IPS DF 6.9 (cell line): Measurements from ENCODE around the gene SZT2.
A peak's percentile ranks its signal among the peaks of the same experiment; 100 is the strongest.
"Not testable (repeated sequence)": the region's sequence is repeated elsewhere in the genome, so short reads cannot be mapped to it uniquely, and the experiment has no call there.

Source experiments
- DNase-seq: peaks from one replicate; pipeline ENCODE4 v3.0.0-alpha.2; 2013; ENCODE audit warnings: low read depth, low spot score
- H3K27ac ChIP-seq: one replicate; pipeline ENCODE4 v1.5.1; 2013; ENCODE audit warnings: low read length, control low read depth
- H3K27me3 ChIP-seq: 2 replicates; pipeline ENCODE4 v1.6.1; 2013; ENCODE audit warnings: mild to moderate bottlenecking, low read length; ENCODE audit not compliant: control insufficient read depth, insufficient read depth
- H3K36me3 ChIP-seq: 2 replicates; pipeline ENCODE4 v1.6.1; 2013; ENCODE audit warnings: low read length; ENCODE audit not compliant: control insufficient read depth, insufficient read depth
- H3K4me1 ChIP-seq: 2 replicates; pipeline ENCODE4 v1.6.1; 2013; ENCODE audit warnings: low read length; ENCODE audit not compliant: control insufficient read depth, insufficient read depth
- H3K4me3 ChIP-seq: 2 replicates; pipeline ENCODE4 v1.5.1; 2013; ENCODE audit warnings: mild to moderate bottlenecking, low read length
- H3K9me3 ChIP-seq: 2 replicates; pipeline ENCODE4 v1.6.1; 2013; ENCODE audit warnings: low read length, inconsistent platforms; ENCODE audit not compliant: control insufficient read depth, insufficient read depth
- WGBS: extraction: QIAGEN DNeasy Blood & Tissue Kit; methylation state at CpG from one replicate; pipeline ENCODE4 v1.1.7; 2013; ENCODE audit warnings: mixed read lengths, missing lambda C conversion rate; ENCODE audit not compliant: insufficient read length, insufficient coverage; 5-methylcytosine and 5-hydroxymethylcytosine counted together

The SZT2 gene

DNA sequence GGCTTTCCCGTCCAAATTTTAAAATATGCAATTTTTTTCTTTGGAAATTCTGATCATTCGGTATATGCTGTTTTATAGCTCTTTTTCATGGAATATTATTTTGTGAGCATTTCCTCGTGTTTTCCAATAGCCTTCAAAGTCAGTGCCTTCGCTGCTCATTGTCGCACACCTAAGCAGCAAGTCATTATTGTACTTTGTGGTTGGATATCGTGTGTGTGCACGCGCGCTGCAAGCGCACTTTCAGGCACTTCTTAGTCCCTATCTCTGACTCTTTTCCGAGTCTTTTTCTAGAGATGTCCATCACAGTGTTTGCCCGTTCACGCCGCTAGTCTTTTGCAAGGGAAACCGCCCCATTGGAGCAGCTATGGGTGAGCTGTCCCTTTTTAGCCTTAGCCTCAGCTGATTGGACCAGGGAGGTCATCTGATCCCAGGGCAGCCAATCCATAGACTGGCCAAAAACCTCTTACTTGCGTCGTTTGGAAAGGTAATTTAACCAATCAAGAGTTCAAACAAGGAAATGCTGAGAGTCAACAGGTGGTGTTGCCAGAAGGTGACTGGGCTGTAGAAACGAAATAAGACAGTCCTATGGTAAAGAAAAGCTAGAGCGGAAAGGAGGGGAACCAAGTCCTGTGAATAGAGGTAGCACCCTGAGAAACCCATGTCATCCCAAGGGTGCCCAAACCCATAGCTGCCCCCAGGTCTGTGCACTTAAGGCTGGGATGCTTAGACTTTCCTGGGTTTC is 64.7 kb downstream of the SZT2 start:
- no peak overlapping the region for H3K27ac ChIP-seq
- WGBS, result no CpG with 5 or more reads among the region's 19 CpGs

DNA sequence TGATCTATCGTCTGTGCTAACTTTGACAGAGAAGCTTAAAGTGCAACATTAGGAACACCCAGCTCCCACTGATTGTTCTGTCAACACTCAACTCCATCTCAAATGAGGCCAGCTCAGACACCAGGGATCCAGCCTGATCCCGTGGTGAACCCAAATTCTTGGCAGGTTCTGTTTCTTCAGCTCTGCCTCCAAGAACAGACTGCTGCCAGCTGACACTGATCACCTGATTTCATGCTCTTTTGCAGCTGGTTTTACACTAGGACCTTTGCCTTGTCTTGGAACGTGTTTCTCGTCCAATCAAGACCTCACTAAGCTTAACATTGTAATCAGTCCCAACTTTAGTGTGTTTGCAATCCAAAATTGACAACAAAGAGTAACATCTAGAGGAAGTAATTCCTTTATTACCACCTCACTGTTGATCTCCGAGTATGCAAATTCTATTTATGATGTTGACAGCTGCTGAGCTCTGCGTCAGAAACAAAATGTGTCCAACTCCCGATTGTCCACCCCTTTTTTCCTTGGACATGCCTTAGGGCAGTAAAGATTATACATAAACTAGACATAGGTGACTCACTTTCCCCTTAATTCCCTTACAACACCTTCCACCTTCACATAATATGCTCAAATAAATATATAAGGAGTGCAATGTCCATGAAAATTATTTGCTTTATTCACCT is 65.7 kb downstream of the SZT2 start:
- no peak overlapping the region for H3K4me3 ChIP-seq
- DNase-seq, result no peak
- H3K27me3 ChIP-seq, result no peaks in the 10 kb centered on the region
- H3K9me3 ChIP-seq, result no peaks in the 10 kb centered on the region
- peaks cover 2% of the 10 kb centered on the region; the same call in 1 of the 2 replicates for H3K4me1 ChIP-seq
- H3K27ac ChIP-seq, result no peak overlapping the region
- no CpG with 5 or more reads among the region's 7 CpGs for WGBS
- H3K36me3 ChIP-seq, result peaks cover 9% of the 10 kb centered on the region

More for the DNA sequence above, 64.7 kb downstream of the SZT2 start:
- Histone ChIP-seq H3K4me3 (peak overlapping the region; percentile 61; the same call in 1 of the 2 replicates), H3K9me3 (no peaks in the 10 kb centered on the region), H3K27me3 (no peaks in the 10 kb centered on the region), H3K36me3 (peaks cover 13% of the 10 kb centered on the region), H3K4me1 (peaks cover 2% of the 10 kb centered on the region; the same call in 1 of the 2 replicates)
- peak; percentile 88 for DNase-seq

DNA sequence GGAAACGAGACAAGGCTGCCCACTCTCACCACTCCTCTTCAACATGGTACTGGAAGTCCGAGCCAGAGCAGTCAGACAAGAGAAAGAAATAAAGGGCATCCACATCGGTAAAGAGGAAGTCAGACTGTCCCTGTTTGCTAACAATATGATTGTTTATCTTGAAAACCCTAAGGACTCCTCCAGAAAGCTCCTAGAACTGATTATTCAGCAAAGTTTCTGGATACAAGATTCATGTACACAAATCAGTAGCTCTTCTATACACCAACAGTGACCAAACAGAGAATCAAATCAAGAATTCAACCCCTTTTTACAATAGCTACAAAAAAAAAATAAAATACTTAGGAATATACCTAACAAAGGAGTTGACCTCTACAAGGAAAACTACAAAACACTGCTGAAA is 68.7 kb downstream of the SZT2 start:
- H3K36me3 ChIP-seq, result not testable (repeated sequence)
- no CpG with 5 or more reads among the region's 3 CpGs for WGBS

DNA sequence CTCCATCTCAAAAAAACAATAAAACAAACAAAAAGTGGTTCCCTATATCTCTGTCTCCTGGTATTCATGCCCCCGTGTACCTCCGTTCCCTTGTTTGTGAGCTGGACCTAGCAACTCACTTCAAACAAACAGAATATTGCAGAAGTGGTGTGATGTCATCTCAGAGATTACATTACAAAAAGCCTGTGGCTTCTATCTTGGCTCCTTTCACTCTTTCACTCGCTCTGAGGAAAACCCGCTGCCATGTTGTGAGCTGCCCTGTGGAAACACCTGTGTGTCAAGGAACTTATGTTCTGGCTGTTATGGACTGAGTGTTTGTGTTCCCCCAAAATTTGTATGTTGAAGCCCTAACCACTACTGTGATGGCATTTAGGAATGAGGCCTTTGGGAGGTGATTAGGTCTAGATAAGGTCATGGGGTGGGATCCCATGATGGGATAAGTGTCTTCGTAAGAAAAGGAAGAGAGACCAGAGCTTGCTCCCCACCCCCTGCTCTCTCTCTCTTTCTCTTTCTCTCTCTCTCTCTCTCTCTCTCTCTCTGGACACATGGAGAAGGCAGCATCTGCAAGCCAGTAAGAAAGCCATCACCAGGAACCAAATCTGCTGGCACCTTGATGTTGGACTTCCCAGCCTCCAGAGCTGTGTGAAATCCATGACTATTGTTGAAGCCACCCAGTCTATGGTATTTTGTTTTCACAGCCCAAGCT is 71.4 kb downstream of the SZT2 start:
- H3K27me3 ChIP-seq, result no peaks in the 10 kb centered on the region
- DNase-seq, result no peak
- H3K4me3 ChIP-seq, result no peak overlapping the region
- no CpG with 5 or more reads among the region's 5 CpGs for WGBS
- H3K36me3 ChIP-seq, result no peaks in the 10 kb centered on the region
- no peak overlapping the region for H3K27ac ChIP-seq
- no peaks in the 10 kb centered on the region for H3K9me3 ChIP-seq
- H3K4me1 ChIP-seq, result no peaks in the 10 kb centered on the region

More for the DNA sequence above, 68.7 kb downstream of the SZT2 start:
- not testable (repeated sequence) for H3K27ac ChIP-seq, H3K4me3 ChIP-seq, H3K4me1 ChIP-seq, H3K27me3 ChIP-seq, H3K9me3 ChIP-seq, DNase-seq

DNA sequence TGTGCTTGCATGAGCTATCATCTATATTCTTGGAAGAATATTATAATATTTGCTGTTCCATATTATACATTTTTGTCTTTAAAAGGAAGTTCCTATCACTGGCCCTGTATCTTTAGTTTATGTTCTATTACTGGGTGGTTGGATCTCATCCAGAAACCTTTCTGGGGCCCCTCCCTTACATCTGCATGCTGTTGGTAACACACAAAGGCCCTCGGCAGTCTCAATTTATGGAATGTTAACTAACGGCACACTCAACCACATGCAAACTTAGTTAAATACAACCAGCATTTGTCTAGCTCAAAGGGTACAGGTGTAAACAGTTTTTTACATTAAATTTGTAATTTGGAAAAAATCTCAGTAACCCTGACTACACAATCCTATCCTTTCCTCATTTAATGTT is 73.8 kb downstream of the SZT2 start:
- Histone ChIP-seq H3K4me3 (no peak overlapping the region), H3K9me3 (no peaks in the 10 kb centered on the region), H3K27ac (no peak overlapping the region), H3K36me3 (no peaks in the 10 kb centered on the region), H3K27me3 (no peaks in the 10 kb centered on the region), H3K4me1 (no peaks in the 10 kb centered on the region)
- no peak for DNase-seq
- WGBS, result no CpG with 5 or more reads among the region's 2 CpGs

DNA sequence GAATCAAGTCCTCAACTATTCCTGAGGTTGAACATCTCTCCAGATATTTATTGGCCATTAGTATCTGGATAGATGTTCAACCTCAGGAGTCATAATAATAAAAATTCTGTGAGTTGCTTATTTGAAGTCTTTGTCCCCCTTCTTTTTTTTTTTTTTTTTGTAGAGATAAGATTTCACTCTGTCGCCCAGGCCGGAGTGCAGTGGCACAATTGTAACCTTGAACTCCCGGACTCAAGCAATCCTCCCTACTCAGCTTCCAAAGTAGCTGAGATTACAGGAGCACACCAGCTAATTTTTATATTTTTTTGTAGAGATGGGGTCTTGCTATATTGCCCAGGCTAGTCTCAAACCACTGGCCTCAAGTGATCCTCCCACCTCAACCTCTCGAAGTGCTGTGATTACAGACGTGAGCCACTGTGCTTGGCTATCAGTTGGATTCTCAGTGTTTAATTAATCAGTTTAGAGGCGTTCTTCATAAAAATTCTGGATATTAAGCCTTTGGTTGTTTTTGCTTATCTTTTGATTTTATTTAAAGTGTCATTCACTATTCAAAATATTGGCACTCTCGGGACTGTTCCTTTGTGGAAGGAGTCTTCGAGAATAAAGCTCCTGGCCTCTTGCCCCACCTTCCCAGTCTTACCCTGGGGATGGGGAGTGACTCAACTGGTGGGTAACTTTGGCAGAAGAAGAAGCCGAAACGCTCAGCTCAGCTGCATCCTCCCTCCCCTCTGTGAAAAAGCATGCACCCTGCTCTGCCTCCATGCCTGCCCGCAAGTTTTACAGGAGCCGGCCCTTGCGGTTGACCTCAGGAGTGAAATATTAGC is 75.2 kb downstream of the SZT2 start:
- Histone ChIP-seq H3K9me3 (no peaks in the 10 kb centered on the region), H3K36me3 (no peaks in the 10 kb centered on the region), H3K27me3 (no peaks in the 10 kb centered on the region), H3K4me3 (no peak overlapping the region), H3K4me1 (no peaks in the 10 kb centered on the region), H3K27ac (no peak overlapping the region)
- no CpG with 5 or more reads among the region's 13 CpGs for WGBS
- DNase-seq, result no peak

DNA sequence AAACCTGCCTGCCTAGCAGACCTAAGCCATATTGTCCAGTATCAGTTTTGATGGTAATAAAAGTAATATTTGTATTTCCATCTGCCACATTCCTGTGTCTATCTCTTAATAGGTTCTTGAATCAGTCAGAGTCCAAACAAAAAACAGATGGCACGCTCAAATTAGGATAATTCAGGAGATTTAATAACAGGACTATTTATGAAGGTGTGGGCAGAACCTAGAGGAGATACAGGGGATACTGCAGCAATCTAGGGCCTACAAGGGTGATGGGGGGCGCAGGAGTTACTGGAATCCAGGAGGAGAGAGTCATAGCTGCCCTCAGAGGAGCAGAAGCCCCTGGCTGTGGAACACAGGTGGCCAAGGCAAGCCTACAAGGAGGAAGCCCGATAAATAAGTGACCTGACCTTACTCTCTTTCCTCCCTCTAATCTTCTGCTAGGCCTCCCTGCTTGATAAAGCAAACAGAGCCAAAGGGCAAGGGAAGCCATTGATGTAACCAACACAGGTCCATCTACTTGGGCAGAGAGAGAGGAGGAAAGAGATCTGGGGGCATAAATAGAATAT is 75.9 kb downstream of the SZT2 start:
- no CpG with 5 or more reads among the region's 3 CpGs for WGBS
- H3K9me3 ChIP-seq, result no peaks in the 10 kb centered on the region
- no peak for DNase-seq
- no peak overlapping the region for H3K27ac ChIP-seq
- no peaks in the 10 kb centered on the region for H3K27me3 ChIP-seq
- no peak overlapping the region for H3K4me3 ChIP-seq
- H3K36me3 ChIP-seq, result no peaks in the 10 kb centered on the region
- H3K4me1 ChIP-seq, result no peaks in the 10 kb centered on the region

DNA sequence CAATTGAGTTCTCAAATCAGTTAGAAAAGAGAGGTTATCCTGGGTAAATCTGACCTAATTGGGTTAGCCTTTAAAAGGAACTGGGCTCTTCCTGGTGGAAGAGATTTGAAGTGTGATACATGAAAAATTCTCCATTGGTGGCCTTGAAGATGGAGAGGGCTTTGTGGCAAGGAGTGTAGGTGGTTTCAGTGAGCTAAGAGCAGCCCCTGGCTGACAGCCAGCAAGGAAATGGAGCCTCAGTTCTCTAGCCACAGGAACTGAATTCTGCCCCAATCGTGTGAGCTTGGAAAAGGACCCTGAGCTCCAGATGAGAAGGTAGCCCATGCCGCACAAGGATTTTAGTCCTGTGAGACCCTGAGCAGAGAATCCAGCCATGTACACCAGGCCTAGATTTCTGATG is 76.7 kb downstream of the SZT2 start:
- H3K27ac ChIP-seq, result no peak overlapping the region
- WGBS, result no CpG with 5 or more reads among the region's 2 CpGs
- H3K4me1 ChIP-seq, result no peaks in the 10 kb centered on the region
- no peaks in the 10 kb centered on the region for H3K36me3 ChIP-seq
- DNase-seq, result no peak
- H3K9me3 ChIP-seq, result no peaks in the 10 kb centered on the region
- H3K4me3 ChIP-seq, result no peak overlapping the region
- H3K27me3 ChIP-seq, result no peaks in the 10 kb centered on the region

DNA sequence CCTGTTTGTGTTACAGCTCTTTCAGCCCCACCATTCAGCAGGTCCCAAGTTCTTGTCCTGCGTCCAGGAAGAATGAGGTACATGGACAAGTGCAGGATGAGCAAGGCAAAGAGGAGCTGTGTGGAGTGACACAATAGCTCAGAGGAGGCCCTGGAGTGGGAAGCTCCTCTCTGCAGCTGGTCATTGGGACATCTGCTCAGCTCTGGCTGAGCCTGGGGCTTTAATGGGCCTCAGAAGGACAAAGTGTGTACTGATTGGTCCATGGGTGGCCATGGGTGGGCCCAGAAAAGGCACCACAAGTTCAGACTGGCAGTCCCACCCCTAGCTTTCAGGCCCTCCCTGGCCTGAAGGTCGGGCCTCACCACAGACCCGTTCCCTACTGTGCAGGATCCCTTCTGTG is 78.7 kb downstream of the SZT2 start:
- H3K27ac ChIP-seq, result no peak overlapping the region
- H3K4me3 ChIP-seq, result no peak overlapping the region
- no peak for DNase-seq
- no peaks in the 10 kb centered on the region for H3K27me3 ChIP-seq
- no peaks in the 10 kb centered on the region; the same call in 1 of the 2 replicates for H3K4me1 ChIP-seq
- no peaks in the 10 kb centered on the region for H3K36me3 ChIP-seq
- no peaks in the 10 kb centered on the region for H3K9me3 ChIP-seq
- WGBS, result no CpG with 5 or more reads among the region's 3 CpGs

DNA sequence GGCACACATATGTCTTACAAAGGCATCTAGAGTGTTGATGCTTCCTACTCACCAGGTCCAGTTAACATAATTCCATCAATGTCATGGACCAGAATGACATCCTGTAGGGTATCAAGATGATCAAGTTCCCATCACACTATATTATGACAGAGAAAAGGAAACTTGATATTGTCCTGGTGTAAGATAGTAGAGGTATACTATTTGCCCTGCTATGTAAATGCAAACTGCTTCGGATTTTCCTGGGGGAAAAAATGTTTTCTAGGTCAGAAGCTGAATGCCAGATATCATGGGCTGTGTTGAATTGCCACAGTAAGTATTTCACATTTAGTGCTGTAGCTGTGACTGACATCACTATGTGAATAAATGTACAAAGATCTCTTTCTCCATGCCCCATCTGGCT is 80.2 kb downstream of the SZT2 start:
- Histone ChIP-seq H3K36me3 (no peaks in the 10 kb centered on the region), H3K4me3 (no peak overlapping the region), H3K27me3 (no peaks in the 10 kb centered on the region), H3K27ac (no peak overlapping the region), H3K9me3 (no peaks in the 10 kb centered on the region), H3K4me1 (no peaks in the 10 kb centered on the region; the same call in 1 of the 2 replicates)
- DNase-seq, result no peak
- WGBS, result no CpG with 5 or more reads among the region's 1 CpG
